Measurements from ENCODE around the gene PCID2. TPM values are rescaled to one million over a fixed set of nuclear protein-coding genes. Genes with fewer than 3 reads are reported as not detected.

The PCID2 gene
- total RNA-seq, 1 donor from 2014 or later, result 48.5 TPM

DNA sequence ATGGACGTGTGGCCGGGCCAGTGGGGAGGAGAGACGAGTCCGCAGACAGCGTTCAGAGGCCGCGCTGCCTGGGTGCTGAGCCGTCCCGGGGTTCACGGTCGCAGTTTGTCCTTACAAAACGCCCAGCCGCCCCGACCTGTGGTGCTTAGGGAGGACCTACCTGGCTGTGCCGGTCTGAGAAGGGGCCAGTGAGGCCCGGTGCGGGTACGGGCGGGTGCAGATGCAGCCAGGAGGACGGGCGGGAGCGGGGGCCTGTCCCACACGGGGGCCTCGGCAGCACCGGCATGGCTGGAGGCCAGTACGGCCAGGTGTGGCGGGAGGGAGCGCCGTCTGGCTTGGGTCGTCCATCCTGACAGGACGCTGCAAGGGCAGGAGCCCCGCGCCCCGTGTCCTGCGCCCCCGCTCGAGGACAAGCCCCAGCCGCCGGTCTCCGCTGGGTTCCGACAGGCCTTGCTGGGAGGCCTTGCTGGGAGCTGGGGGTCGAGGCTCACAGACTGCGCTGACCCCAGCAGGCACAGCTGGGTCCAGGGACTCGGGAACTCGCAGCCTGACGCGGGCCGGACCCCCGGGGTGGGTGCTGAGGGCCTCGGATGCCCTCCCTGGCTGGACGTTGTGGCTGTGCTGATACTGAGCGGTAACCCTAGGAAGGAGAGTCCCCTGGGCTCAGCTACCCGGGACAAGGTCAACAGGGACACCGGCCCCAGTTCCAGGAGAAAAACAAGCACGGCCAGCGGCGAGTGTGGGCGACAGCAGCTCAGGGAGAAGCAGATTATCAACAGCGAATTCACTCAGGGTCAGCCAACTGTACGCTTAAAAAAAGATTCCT lies 55.3 kb downstream of the PCID2 start:
- peak in 1 of 2 donors; percentile 48 for DNase-seq (ENCODE audit: low spot score in 2 of 2)
- FAIRE-seq, result no peak

DNA sequence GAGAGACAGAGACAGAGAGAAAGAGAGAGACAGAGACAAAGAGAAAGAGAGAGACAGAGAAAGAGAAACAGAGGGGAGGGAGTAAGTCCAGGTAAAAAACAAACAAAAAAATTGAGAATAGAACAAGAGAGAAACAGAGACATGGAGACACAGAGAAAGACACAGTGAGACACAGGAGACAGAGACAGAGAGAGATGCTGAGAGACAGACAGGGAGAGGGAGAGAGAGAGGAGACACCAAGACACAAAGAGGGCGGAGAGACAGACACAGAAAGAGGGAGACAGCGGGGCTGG lies 55.8 kb downstream of the PCID2 start:
- FAIRE-seq, result no peak
- no peak for DNase-seq (ENCODE audit: low spot score in 2 of 2)

DNA sequence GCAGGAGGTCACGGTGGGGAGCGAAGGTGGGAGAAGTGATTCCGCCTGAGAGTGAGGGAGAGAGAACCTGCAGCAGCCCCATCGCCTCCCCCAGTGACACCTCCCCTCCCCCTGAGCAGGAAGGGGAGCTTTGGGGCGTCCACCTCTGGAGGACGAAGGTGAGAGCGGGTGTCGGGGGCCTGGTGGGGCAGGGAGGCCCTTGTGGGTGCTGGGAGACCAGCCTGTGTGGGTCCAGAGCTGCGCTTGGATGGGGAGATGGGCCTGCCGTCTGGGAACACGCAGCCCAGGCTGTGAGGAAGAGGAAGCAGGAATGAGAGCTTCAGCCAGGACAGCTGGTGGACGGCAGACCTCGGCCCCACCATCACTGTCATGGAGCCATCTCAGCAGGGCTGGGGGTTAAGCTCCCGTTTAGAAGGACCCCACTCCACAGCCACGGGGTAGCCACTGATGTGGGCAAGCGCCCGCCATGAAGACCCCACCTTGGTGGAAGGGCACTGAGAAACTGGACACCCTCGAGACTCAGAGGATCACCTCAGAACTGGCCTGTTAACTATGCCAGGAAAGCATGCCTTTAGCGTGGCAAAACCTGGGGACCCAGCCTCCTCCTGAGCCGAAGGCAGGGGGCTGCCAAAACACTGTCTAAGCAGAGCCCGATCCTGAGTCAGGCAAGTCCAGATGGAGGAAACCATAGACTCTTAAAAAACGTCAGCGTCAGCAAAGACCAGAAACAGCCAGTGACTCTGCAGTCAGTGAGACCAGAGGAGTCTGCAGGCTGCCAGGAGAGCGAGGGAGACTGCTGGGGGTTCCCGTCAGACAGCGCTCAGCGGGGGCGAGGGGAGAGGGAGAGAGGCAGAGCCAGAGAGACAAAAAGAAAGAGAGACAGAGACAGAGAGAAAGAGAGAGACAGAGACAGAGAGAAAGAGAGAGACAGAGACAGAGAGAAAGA lies 56.5 kb downstream of the PCID2 start:
- DNase-seq (ENCODE audit: low spot score in 2 of 2), result peak in 1 of 2 donors; percentile 49
- FAIRE-seq, result no peak

DNA sequence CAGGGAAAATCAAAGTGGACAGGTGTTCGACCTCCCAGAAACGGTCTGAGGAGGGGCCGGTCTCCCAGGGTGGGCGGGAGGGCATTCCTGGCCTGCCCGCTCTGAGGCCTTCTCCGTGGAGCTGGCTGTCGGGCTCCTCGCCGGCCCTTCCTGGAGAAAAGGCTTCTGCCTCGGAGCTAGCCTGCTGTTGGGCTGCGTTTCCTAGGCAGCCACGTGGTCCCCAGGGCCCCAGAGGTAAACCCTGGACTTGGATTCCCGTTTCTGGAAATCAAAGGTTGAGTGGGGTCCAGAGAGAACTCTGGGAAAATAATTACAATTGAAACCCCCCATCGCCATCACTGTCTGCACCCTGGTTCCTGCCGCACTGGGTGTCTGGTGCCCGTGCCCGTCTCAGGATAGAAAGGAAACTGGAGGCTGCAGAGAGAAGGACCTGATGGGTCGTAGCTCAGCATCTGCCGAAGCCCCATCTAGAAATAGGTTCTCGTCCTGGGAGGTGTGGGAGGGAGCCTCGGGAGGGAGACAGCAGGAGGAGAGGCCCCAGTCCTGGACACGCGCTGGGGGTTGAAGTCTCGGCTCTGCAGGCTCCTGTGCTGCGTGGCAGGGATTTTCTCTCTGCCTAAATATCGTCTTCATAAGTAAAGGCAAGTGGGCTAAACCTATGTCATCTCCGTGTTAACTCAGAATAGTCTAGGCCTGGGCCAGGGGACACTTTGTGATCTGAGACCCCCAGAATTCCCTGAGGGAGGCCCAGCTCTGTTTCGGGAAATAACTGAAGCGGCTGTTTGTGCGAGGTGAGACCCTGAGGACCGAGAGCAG lies 57.7 kb downstream of the PCID2 start:
- FAIRE-seq (no peak), DNase-seq (ENCODE audit: low spot score in 2 of 2) (no peak)

DNA sequence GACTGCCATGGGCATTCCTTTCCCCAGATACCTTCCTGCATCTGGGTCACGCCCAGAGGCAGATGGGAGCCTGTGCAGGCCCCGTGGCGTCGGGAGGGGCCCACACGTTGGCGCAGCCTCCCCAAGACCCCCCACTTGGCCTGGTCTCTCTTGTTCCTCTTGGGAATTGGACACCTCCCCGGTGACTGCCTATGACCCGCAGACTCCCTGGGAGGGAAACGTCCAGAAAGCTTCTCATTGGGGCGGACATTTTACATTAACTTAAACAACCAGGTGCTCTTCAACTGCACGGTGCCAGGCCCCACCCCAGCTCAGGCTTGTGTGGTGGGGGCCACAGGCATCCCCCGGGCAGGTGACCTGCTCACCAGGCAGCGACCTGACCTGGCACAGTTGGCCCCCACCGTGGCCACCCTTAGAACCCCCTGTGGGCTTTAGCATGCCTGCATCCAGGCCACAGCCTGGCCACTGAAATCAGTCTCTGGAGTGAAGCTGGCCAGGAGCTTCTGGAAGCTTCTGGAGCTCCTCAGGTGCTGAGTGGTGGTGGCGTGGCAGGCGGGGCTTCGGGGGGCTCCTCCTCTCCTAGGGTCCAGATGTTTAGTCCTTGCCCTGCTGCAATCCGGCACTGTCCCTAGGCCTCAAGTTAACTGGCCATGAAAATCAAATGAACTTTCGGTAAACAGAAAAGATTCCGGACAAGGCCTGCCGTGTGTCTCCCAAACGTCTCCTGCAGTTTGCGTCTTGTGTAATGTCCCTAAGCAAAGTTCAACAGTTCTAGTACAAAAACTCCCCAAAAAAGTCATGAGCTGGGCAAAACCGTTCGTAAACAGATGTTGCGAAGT lies 58.5 kb downstream of the PCID2 start:
- no peak for FAIRE-seq
- DNase-seq (ENCODE audit: low spot score in 2 of 2), result no peak

DNA sequence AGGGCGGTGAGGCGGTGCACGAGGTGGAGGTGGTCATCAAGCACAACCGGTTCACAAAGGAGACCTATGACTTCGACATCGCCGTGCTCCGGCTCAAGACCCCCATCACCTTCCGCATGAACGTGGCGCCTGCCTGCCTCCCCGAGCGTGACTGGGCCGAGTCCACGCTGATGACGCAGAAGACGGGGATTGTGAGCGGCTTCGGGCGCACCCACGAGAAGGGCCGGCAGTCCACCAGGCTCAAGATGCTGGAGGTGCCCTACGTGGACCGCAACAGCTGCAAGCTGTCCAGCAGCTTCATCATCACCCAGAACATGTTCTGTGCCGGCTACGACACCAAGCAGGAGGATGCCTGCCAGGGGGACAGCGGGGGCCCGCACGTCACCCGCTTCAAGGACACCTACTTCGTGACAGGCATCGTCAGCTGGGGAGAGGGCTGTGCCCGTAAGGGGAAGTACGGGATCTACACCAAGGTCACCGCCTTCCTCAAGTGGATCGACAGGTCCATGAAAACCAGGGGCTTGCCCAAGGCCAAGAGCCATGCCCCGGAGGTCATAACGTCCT lies 59.4 kb downstream of the PCID2 start:
- DNase-seq (ENCODE audit: low spot score in 2 of 2) (no peak), FAIRE-seq (no peak)

DNA sequence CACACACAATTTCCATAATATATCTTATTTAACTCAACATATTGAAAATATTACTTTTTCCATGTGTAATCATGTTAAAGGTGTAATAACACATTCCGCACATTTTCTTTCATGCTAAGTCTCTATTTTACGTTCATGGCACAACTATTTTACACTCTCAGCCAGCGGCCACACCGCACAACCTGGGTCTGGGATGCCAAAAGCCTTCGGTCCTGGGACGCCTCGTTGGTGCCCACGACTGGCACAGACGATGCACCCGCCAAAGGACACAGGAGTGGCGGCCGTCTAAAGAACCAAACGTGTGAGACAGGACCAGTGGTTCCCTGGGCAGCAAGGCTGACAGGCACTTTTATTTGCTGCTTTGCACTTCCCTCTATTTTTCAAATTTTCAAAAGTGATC lies 60.1 kb downstream of the PCID2 start:
- no peak for FAIRE-seq
- DNase-seq (ENCODE audit: low spot score in 2 of 2), result no peak

DNA sequence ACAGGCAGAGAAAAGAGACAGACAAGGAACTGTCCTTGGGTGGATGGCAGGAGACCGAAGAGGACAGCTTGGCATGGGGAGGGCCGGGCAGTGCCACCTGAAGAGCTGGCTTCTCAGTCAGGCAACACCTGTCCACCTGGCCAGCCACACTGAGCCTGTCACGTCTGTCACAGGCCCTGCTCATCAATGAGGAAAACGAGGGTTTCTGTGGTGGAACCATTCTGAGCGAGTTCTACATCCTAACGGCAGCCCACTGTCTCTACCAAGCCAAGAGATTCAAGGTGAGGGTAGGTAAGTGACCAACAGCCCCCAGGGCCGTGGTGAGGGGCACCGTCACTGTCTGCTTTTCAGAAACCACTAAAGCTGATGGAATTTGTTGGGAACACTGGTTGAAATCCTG lies 61.3 kb downstream of the PCID2 start:
- no peak for FAIRE-seq
- no peak for DNase-seq (ENCODE audit: low spot score in 2 of 2)

DNA sequence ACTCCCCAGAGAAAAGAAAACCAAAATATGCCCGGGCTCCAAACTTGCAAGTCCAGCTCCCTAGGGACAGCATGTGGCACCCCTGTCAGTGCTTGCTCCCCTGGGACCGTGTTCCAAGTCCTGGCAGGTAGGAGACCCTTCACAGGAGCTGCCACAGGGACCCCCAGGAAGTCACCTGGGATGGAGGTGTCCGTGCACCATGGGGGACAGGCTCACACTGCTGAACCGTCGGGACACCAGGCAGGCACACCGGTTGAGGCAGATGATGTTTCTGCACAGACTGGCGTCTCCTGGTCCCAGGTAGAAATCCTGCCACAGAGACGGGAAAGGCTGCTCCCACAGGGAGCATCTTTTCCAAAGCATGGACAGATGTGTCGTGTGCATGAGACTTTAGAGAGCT lies 61.7 kb downstream of the PCID2 start:
- no peak for DNase-seq (ENCODE audit: low spot score in 2 of 2)
- FAIRE-seq, result no peak

DNA sequence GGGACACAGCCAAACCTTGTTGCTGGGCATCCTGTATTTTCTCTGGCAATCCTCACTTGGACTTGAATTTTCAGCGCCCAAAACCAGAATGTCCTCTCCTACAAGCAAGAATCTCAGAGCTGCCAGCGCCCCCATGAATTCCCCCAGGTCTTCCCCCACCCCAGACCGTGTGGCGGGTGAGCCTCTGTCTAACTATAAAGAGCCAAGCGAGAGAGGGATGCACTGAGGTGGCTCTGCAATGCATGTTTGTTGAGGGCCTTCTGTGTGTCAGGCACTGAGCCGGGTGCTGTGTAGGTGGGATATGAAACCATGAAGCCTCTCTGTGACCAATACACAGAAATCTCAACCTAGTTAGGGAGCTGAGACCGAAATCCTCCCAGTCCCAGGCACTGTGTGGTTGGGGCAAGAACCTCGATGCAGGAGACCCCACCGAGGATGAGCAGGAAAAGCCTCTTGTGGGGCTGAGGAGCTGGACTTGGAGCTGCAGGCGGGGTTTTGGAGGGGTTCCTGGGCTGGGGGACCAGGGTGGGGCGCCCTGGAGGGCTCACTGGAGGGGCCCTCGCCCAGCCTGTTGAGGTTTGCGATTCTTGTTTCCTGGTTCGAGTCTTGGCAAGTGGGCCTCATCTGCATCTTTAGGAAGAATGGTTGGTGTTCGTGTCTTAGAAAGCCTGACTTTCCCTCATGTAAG lies 62.4 kb downstream of the PCID2 start:
- FAIRE-seq (no peak), DNase-seq (ENCODE audit: low spot score in 2 of 2) (no peak)

DNA sequence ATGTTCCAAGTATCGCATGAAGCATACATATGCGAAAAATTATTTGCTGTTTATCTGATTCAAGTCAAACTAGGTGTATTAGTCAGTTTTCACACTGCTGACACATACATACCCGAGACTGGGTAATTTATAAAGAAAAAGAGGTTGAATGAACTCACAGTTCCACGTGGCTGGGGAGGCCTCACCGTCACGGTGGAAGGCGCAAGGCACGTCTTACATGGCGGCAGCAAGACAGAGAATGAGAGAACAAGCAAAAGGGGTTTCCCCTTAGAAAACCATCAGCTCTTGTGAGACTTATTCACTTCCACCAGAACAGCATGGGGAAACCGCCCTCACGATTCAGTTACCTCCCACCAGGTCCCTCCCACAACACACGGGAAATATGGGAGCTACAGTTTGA lies 63.0 kb downstream of the PCID2 start:
- DNase-seq (ENCODE audit: low spot score in 2 of 2) (no peak), FAIRE-seq (no peak)

DNA sequence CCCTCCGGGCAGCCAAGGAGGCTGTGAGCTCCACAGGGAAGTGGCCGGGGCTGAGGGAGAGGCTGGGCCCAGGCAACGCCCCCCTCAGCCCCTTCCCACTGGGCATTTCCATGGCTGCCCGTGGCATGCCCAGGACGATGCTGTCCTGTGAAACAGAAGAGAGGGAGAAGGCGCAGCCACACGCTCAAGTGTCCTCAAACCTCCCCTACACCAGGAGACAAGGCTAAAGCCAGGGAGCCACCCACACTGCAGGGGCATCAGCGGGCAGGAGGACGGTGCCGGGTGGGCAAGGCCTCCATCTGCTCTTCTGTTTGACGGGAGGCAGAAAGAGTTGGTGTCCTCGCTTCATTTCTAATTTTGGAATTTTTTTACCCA lies 64.2 kb downstream of the PCID2 start:
- FAIRE-seq (no peak), DNase-seq (ENCODE audit: low spot score in 2 of 2) (no peak)

DNA sequence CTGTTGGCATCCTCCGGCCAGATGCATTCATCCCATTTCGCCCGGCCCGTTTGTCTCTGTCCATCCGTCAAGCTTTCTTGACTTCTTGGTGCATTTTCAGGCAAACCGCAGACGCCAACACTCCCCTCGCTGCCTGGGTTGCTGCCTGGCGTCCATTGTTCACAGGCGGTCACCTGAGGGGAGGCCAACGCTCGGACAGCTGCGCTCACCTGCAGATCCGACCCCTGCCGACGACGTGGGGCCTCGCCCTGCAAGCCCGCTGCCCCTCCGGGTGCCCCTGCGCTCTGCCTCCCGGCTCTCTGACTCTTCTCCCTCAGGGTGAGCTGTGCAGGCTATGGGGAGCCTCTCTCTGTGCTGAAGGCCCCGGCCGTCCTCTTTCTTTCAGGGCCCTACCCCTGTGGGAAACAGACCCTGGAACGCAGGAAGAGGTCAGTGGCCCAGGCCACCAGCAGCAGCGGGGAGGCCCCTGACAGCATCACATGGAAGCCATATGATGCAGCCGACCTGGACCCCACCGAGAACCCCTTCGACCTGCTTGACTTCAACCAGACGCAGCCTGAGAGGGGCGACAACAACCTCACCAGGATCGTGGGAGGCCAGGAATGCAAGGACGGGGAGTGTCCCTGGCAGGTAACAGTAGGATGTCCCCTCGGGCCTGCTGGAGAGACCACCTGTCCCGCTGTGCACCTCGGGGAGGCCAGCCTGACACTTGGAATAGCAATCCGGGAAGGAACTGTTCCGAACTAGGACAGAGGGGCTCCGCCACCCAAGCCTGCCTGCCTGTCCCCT lies 64.8 kb downstream of the PCID2 start:
- no peak for FAIRE-seq
- DNase-seq (ENCODE audit: low spot score in 2 of 2), result no peak

DNA sequence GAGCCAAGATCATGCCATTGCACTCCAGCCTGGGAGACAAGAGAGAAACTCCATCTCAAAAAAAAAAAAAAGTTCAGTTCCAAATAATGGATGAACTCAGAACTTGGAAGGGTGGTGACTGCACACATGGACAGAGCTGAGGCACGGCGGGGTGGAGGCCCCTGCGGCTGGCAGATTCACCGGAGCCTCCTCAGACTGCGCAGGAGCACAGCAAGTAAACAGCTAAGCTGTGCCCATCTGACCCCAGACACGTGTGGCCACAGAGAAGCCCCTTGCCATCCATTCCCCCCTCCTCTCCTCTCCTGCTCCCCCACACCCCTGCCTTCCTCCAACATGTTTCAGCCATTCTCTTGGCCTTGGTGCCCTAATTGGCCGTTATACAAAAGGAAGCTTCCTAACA lies 65.6 kb downstream of the PCID2 start:
- DNase-seq (ENCODE audit: low spot score in 2 of 2) (no peak), FAIRE-seq (no peak)

DNA sequence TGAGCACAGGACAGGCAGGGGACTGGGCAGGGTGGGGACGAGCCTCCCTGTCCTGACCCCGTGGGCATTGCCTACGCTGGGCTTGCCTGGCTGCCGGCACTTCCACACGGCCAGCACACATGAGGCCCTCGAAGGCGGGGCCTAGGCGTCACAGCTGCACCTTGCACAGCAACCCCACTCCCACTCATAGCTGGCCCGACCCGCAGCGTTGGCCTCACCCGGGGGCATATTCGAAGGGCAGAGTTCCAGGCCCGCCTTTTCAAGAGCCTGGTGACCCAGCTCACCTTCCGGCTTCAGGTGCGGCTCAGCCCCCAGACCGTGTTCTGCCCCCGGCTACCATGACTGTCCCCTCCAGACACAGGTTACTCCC lies 66.9 kb downstream of the PCID2 start:
- no peak for FAIRE-seq

DNA sequence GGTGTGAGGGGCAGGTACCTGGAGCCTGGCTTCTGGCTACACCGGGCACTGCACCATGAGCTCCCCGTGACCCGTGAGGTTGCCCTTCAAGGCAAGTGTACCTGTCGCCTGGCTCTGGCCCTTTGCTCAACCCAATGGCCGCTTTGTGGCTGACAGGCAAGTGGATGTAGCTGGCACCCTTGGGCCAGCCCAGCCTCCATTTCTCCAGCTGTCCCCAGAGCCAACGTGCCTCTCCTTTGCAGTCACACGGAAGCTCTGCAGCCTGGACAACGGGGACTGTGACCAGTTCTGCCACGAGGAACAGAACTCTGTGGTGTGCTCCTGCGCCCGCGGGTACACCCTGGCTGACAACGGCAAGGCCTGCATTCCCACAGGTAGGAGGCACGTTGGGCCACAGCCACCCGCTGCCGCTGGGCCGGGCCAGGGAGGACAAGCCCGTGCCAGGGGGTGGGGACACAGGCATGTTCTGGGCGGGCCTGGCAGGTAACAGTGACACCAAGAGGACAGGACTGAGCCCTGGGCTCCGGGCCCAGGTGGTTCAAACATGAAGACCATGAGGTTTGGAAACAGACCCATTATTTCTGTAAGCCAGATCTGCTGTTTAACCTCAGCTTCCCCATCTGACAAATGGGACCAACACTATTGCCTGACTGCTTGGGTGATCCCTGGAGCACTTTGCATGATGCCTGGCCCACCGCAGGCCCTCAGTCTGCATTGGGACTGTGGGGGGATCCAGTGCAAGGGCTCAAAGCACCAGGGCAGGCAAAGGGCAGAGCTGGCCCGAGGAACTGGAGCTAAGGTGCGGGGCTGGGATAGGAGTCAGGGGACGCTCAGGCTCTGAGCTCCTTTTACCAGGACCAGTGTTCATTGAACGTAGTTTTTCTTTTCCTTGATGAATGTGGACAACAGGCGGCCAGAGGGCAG lies 67.5 kb downstream of the PCID2 start:
- FAIRE-seq, result no peak
- DNase-seq (ENCODE audit: low spot score in 2 of 2), result no peak

More for the DNA sequence above, 66.9 kb downstream of the PCID2 start:
- no peak for DNase-seq (ENCODE audit: low spot score in 2 of 2)

DNA sequence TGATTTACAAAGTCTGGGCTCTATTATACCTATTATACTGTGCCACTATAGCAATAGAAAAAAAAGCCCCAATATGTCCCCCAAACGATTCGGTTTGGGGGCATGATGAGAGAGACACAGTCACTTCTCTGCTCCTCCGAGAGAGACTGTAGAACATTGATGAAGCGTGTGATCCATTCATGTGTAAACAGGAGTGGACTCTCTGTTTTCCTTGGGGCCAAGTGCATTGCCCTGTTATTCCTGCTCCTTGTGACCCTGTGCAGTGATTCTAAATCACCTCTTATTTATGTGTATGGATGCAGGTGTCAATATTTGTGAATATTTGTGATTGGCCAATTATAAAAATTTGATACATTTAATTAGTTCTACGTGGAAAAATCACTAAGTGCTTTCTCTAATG lies 68.9 kb downstream of the PCID2 start:
- FAIRE-seq (no peak), DNase-seq (ENCODE audit: low spot score in 2 of 2) (no peak)

Data from frontal cortex (tissue), 4 donors.